Anterior cingulate cortex (tissue), 58 donors: ENCODE measurements around the gene RAVER1.
"Not testable (repeated sequence)": the region's sequence is repeated elsewhere in the genome, so short reads cannot be mapped to it uniquely, and the experiment has no call there.

Experiments
- DNase-seq, 58 donors: peaks; one replicate each; lab custom pipeline; 2025; lab: John Stamatoyannopoulos, UW

Gene RAVER1

DNA sequence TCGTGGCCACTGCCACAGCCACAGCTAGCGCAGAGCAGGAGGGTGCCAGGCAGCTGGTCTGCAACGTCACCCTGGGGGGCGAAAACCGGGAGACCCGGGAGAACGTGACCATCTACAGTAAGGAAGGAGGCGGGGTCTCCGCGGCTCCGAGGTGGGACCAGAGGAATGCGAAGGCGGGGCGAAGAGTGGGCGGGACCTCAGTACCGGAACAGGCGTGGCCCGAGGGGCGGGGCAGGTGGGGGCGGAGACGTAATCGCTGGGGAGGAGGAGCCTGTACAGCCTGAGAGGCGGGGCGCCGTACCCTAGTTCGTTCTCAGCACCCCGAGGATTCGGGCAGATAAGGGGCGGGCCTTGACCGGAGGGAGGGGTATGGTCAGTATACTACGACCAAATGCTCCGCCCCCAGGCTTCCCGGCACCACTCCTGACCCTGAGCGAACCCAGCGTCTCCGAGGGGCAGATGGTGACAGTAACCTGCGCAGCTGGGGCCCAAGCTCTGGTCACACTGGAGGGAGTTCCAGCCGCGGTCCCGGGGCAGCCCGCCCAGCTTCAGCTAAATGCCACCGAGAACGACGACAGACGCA is 41.0 kb downstream of the RAVER1 start:
- peak in 36 of 58 donors; percentile 2 to 68 (median 28) for DNase-seq

DNA sequence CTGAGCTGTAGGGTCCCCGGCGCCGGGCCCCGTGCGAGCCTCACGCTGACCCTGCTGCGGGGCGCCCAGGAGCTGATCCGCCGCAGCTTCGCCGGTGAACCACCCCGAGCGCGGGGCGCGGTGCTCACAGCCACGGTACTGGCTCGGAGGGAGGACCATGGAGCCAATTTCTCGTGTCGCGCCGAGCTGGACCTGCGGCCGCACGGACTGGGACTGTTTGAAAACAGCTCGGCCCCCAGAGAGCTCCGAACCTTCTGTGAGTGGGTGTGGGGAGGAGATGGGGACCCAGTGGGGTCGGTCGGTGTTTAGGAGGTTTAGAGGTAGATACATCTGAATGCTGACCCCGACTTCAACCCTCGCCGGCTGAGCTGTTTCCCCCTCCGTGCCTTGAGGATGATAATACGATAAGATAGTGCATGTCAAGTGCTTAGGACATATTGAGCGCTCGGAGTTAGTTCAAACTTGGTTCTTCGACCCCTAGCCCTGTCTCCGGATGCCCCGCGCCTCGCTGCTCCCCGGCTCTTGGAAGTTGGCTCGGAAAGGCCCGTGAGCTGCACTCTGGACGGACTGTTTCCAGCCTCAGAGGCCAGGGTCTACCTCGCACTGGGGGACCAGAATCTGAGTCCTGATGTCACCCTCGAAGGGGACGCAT is 41.6 kb downstream of the RAVER1 start:
- DNase-seq: no peak

DNA sequence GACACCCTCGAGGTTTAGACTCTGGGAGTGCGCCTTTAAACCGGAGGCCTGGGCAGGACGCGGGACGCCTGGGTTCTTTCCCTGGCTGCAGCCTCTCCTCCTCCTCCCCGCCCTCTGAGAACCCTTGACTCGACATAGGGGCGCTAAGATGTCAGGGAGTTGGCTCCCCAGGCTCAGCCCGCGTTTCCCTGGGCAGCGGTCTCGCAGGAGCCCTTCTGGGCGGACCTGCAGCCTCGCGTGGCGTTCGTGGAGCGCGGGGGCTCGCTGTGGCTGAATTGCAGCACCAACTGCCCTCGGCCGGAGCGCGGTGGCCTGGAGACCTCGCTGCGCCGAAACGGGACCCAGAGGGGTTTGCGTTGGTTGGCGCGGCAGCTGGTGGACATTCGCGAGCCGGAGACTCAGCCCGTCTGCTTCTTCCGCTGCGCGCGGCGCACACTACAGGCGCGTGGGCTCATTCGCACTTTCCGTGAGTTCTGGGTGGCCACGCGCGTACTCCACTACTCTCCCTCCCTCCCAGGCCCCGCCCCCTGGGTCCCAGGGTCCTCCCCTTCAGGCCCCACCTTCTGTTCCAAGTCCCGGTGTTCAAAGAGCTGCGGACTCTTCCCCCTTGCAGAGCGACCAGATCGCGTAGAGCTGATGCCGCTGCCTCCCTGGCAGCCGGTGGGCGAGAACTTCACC is 42.3 kb downstream of the RAVER1 start:
- peak in 32 of 58 donors; percentile 7 to 68 (median 19) for DNase-seq

DNA sequence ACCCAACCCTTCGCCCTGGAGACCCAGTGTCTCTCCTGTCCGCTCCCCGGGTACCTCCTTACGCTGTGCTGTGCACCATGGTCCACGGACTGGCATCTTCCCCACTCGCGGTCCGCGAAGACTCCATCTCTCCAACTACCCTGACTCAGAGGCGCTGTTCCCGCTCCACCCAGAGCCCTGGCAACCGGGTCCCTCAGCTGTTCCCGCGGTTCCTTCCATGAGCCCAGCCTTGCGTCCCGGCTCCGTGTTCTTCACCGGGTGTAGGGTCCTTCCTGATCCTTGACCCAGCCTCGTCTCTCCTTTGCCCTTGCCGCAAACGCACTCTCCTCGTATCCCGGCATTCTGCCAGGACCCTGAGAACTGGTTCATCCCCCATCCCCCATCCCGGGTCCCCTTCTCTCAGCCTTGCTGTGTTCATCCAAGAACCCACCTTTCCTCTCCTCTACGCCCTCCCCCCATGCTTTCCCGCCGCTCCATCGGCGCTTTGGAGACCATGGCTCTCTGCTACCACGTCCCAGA is 42.9 kb downstream of the RAVER1 start:
- peak in 6 of 58 donors; percentile 3 to 49 (median 25) for DNase-seq

DNA sequence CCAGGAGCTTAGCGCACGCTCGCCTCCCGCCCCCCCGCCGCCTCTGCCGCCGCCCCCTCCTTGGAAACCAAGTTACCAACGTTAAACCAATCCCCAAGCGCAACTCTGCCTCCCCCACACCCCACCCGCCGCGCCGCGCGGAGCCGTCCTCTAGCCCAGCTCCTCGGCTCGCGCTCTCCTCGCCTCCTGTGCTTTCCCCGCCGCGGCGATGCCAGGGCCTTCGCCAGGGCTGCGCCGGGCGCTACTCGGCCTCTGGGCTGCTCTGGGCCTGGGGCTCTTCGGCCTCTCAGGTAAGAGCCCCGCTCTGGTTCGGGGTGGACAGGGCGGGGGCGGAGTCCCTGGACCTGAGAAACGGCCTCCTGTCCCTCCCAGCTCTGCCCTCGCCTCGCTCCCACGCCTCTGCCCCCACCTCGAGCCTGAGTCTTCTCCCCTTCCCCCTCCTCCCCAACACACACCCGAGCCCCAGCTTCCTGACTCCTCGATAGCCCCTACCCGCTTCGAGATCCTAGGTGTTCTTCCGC is 43.4 kb downstream of the RAVER1 start, which contains the start of gene ICAM5:
Gene ICAM5 (plus strand): TSS at position 117 of the 521 bp plus-strand sequence. CDS start 92 bp downstream, at position 209.
- DNase-seq: peak in 37 of 58 donors; percentile 11 to 86 (median 45)

DNA sequence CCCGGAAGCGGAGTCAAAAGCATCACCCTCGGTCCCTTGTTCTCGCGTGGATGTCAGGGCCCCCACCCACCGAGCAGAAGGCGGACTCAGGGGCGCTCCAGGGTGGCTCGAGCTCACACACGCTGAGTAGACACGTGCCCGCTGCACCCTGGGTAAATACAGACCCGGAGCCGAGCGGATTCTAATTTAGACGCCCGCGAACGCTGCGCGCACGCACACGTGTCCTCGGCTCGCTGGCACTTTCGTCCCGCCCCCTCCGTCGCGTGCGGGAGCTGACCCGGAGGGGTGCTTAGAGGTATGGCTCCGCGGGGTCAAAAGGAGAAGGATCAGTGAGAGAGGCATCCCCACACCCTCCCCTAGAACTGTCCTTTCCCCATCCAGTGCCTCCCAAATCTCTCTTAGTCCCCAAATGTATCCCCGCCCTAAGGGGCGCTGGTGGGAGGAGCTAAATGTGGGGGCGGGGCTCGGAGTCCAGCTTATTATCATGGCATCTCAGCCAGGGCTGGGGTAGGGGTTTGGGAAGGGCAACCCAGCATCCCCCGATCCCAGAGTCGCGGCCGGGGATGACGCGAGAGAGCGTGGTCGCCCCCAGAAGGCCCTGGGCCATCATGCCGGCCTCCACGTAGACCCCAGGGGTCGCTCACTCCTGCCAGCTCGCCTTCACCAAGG is 44.0 kb downstream of the RAVER1 start:
- DNase-seq: peak in 33 of 58 donors; percentile 11 to 86 (median 50)

DNA sequence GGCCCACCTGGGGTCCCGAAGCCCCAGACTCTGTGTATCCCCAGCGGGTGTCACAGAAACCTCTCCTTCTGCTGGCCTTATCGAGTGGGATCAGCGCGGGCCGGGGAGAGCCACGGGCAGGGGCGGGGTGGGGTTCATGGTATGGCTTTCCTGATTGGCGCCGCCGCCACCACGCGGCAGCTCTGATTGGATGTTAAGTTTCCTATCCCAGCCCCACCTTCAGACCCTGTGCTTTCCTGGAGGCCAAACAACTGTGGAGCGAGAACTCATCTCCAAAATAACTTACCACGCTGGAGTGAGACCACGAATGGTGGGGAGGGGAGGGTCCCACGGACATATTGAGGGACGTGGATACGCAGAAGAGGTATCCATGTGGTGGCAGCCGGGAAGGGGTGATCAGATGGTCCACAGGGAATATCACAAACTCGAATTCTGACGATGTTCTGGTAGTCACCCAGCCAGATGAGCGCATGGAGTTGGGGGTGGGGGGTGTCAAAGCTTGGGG is 44.6 kb downstream of the RAVER1 start:
- DNase-seq: peak in 27 of 58 donors; percentile 8 to 62 (median 35)

DNA sequence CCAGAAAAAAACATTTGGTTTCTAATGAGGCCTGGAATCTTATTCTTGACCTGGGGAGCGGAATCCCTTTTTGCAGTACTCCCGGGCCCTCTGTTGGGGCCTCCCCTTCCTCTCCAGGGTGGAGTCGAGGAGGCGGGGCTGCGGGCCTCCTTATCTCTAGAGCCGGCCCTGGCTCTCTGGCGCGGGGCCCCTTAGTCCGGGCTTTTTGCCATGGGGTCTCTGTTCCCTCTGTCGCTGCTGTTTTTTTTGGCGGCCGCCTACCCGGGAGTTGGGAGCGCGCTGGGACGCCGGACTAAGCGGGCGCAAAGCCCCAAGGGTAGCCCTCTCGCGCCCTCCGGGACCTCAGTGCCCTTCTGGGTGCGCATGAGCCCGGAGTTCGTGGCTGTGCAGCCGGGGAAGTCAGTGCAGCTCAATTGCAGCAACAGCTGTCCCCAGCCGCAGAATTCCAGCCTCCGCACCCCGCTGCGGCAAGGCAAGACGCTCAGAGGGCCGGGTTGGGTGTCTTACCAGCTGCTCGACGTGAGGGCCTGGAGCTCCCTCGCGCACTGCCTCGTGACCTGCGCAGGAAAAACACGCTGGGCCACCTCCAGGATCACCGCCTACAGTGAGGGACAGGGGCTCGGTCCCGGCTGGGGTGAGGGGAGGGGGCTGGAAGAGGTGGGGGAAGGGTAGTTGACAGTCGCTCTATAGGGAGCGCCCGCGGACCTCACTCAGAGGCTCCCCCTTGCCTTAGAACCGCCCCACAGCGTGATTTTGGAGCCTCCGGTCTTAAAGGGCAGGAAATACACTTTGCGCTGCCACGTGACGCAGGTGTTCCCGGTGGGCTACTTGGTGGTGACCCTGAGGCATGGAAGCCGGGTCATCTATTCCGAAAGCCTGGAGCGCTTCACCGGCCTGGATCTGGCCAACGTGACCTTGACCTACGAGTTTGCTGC is 46.3 kb downstream of the RAVER1 start, which contains the start of gene ICAM4:
Gene ICAM4 (plus strand): TSS at position 153 of the 935 bp plus-strand sequence. CDS start 58 bp downstream, at position 211.
- peak in 1 of 58 donors; percentile 5 for DNase-seq

DNA sequence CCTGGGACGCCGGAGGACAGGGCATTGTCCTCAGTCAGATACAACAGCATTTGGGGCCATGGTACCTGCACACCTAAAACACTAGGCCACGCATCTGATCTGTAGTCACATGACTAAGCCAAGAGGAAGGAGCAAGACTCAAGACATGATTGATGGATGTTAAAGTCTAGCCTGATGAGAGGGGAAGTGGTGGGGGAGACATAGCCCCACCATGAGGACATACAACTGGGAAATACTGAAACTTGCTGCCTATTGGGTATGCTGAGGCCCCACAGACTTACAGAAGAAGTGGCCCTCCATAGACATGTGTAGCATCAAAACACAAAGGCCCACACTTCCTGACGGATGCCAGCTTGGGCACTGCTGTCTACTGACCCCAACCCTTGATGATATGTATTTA is 47.9 kb downstream of the RAVER1 start:
- DNase-seq: no peak

DNA sequence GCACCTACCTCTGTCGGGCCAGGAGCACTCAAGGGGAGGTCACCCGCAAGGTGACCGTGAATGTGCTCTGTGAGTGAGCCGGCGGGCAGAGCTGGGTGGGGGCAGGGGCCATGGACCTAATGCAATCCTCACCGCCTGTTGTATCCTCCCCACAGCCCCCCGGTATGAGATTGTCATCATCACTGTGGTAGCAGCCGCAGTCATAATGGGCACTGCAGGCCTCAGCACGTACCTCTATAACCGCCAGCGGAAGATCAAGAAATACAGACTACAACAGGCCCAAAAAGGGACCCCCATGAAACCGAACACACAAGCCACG is 48.4 kb downstream of the RAVER1 start:
- DNase-seq: no peak

DNA sequence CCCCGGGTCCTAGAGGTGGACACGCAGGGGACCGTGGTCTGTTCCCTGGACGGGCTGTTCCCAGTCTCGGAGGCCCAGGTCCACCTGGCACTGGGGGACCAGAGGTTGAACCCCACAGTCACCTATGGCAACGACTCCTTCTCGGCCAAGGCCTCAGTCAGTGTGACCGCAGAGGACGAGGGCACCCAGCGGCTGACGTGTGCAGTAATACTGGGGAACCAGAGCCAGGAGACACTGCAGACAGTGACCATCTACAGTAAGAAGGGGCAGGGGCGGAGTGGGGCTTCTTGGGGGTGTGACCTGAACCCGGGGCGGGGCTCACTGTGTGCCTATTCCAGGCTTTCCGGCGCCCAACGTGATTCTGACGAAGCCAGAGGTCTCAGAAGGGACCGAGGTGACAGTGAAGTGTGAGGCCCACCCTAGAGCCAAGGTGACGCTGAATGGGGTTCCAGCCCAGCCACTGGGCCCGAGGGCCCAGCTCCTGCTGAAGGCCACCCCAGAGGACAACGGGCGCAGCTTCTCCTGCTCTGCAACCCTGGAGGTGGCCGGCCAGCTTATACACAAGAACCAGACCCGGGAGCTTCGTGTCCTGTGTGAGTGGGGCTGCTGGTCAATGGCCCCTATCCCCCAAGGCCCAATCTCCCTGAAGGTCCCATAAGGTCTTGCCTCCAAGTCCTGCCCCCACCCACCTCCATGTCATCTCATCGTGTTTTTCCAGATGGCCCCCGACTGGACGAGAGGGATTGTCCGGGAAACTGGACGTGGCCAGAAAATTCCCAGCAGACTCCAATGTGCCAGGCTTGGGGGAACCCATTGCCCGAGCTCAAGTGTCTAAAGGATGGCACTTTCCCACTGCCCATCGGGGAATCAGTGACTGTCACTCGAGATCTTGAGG is 49.0 kb downstream of the RAVER1 start:
- DNase-seq: no peak

DNA sequence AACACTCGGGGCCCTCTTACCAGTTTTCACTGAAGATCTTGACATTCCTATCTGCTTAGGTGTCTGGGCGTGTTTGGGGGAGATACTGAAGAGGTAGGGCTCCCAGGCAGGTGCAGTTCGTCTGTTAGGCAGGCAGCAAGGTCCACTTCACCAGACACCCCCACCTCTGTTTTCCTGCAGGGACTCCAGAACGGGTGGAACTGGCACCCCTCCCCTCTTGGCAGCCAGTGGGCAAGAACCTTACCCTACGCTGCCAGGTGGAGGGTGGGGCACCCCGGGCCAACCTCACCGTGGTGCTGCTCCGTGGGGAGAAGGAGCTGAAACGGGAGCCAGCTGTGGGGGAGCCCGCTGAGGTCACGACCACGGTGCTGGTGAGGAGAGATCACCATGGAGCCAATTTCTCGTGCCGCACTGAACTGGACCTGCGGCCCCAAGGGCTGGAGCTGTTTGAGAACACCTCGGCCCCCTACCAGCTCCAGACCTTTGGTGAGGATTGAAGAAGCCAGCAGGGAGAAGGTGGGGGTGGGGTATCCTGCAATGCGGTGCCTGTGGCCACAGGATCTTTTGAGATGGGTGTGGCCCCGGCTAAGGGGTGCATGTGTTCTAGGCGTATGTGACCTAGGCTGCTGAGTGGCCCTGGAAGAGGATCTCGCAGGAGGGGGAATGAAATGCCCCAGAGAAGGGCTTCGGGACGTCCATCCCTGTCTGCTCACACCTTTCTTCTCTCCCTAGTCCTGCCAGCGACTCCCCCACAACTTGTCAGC is 49.8 kb downstream of the RAVER1 start:
- no peak for DNase-seq

DNA sequence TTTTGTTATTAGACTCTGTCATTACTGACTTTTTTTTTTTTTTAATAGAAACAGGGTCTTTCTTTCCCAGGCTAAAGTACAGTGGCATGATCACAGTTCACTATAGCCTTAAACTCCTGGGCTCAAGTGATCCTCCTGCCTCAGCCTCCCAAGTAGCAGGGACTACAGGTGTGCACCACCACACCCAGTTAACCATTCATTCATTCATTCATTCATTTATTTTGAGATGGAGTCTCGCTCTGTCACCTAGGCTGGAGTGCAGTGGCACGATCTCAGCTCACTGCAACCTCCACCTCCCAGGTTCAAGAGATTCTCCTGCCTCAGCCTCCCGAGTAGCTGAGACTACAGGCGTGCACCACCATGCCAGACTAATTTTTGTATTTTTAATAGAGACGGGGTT is 51.3 kb downstream of the RAVER1 start:
- DNase-seq: not testable (repeated sequence)

DNA sequence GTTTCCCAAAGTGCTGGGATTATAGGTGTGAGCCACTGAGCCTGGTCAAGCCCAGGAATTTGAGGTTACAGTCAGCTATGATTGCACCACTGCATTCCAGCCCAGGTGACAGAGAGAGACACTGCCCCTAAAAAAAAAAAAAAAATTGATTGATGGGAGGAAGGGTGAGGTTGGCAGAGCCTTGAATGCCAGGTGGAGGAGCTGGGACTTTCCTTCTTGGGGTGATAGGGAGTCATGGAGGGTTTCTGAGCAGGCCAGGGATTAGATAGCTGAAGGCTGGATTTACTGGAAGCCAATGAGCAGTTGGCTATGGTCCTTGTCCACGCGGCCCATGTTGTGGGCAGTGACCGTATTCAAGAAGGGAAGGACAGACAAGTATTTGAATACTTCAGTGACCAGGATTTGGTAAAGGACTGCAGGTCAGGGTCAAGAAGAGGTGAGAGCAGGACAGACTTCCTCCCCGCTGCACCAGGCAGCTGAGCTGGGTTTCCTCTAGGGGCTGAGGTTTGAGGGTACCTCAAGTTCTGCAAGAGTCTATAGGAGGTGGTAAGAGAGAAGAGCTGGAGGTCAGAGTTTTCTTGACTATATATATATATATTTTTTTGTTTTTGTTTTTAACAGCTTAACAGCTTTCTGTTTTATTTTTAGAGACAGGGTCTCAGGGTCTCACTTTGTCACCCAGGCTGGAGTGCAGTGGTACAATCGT is 53.4 kb downstream of the RAVER1 start:
- no peak for DNase-seq

DNA sequence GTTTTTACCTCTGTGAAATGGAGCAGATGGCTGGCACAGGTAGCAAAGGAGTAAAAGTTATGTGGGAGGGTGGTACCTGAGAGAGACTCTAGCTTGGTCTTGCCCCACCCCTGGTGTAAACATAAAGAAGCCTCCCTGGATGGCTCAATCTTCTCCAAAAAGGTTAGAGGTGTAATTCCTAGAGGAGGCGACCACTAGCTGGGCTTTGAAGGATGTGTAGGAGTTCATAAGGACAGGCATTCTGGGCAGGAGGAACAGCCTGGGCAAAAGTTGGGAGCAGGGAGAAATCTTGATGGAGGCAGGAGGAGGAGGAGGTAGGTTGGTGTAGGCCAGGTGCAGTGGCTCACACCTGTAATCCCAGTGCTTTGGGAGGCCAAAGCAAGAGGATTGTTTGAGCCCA is 54.4 kb downstream of the RAVER1 start:
- DNase-seq: no peak

DNA sequence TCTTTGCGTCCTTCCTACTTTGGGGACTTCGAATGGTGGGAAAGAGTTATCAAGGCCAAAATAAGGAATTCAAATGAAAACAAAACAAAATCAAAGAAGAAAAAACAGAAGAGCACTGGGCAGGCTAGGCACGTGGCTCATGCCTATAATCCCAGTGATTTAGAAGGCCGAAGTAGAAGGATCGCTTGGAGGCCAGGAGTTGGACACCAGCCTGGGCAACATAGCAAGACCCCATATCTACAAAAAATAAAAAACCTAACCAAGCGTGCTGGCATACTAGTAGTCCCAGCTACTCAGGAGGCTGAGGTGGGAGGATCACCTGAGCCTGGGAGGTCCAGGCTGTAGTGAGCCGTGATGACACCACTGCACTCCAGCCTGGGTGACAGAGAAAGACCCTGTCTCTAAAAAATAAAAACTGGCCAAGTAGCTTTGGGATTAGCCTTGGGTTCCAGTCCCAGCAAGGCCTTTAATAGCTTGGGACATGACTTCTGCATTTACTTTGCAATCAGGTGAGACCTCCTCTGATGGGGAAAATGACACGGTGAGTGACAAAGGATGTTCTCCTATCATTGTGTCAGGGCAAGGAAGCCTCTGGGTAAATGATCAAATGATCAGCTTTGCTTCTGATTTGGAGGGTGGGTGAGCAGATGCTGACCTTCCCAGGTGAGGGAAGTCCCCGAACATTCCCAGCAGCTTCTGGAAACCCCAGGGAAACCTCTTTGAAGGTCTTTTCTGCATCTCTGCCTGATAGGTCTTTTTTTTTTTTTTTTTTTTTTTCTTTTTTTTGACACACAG is 55.3 kb downstream of the RAVER1 start:
- DNase-seq: no peak
